Ovary (tissue), 3 donors: ENCODE results near the gene DMBX1.

Experiments used
- EP300 ChIP-seq: sonication (generic); formaldehyde crosslinking; IDR thresholded peaks from one replicate; pipeline ENCODE4 v1.6.1; 2017; ENCODE audit warnings: antibody characterized with exemption
- POLR2A ChIP-seq: fragments of 450-650 bp; IDR thresholded peaks from one replicate; pipeline ENCODE4 v1.6.1; 2017; ENCODE audit warnings: antibody characterized with exemption, mild to moderate bottlenecking, moderate library complexity
- TF ChIP-seq, protein P1 (sequence below), 3 donors: fragments of 450-650 bp in 2 of 3; fragments of 200-600 bp in 1 of 3; IDR thresholded peaks; one replicate each; pipeline versions ENCODE4 v1.5.1 to v1.8.0; 2016 to 2022; ENCODE audit warnings: antibody characterized with exemption in 3 of 3, mild to moderate bottlenecking in 1 of 3
- donor health status: DM: no; HTN: no; CAD: no.

DNA sequence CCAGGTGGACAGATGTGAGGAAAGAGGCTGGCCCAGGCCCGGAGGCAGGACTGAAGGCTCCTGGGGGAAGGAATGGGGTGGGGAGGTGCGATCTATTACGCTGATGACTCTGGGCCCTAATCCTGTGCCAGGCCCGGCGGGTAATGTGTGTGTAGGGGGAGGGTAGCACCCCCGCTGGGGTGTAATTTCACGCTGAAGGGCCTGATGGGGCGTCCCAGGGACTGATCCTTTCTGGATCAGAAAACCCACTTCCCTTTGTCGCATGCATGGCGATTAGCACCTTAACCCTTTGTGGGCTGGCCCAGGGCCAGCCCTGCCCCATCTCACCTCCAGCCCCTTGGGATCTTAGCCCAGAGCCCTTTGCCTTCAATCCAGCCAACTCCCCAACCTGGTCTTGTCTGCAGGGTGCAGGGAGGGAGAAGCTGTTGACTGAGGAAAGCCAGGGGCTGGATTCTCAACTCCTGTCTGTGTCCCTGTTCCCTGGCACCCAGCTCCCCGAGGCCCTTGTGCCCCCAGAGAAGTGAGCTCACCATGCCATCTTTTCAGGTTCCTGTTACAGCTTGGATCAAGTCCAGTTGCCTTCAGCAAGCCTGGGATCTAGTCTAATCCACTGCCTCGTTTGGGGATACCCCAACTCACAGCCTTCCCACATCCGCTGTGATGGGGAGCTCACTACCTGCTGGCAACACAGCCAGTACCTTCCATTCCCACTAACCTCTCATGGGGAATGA is 35.8 kb downstream of the DMBX1 start:
- TF ChIP-seq, protein P1, sequence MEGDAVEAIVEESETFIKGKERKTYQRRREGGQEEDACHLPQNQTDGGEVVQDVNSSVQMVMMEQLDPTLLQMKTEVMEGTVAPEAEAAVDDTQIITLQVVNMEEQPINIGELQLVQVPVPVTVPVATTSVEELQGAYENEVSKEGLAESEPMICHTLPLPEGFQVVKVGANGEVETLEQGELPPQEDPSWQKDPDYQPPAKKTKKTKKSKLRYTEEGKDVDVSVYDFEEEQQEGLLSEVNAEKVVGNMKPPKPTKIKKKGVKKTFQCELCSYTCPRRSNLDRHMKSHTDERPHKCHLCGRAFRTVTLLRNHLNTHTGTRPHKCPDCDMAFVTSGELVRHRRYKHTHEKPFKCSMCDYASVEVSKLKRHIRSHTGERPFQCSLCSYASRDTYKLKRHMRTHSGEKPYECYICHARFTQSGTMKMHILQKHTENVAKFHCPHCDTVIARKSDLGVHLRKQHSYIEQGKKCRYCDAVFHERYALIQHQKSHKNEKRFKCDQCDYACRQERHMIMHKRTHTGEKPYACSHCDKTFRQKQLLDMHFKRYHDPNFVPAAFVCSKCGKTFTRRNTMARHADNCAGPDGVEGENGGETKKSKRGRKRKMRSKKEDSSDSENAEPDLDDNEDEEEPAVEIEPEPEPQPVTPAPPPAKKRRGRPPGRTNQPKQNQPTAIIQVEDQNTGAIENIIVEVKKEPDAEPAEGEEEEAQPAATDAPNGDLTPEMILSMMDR (IDR thresholded peaks at IDR 0.05), result no peak
- TF ChIP-seq POLR2A (no peak), EP300 (no peak)
